ENCODE results near the gene PRM3. TPM values are rescaled to one million over a fixed set of nuclear protein-coding genes. Genes with fewer than 3 reads are reported as not detected.

PRM3 gene
- total RNA-seq, 1 donor from 2014 or later = not detected

DNA sequence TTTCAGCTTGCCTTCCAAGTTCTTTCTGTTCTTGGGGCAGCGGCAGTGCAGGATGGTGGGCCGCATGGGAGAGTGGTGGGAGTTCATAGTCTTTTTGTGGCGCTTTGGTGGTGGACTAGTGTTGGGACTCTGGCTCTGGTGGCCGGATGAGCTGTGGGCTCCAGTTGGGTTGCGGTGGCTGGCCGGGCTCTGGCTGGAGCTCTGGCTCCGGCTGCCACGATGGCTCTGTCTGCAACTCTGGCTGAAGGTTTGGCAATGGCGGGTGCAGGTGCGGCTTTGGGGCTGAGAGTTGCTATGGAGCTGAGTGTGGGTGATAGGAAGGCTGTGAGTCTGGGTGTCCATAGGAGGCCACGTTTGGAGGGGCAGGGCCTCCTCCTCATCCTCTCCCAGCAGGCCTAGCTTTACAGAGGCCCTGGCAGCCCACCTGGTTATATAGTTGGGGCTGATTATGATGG is 4.5 kb downstream of the PRM3 start, which contains the start of gene TNP2:
TSS of gene TNP2 (minus strand) at position 405 of the 455 bp plus-strand sequence. CDS start at position 342, 63 bp downstream.
- Mint-ChIP-seq H3K4me1 (ENCODE audit: unreplicated experiment) (no peaks in the 10 kb centered on the region), H3K9me3 (ENCODE audit: unreplicated experiment) (no peaks in the 10 kb centered on the region), H3K4me3 (ENCODE audit: unreplicated experiment) (no peak within 1 kb of the TSS), H3K27ac (ENCODE audit: unreplicated experiment) (no peak within 1 kb of the TSS), H3K36me3 (ENCODE audit: low read depth, unreplicated experiment) (no peaks in the 10 kb centered on the region), H3K27me3 (ENCODE audit: unreplicated experiment) (peaks cover 6% of the 10 kb centered on the region)
- TF ChIP-seq CTCF (IDR thresholded peaks at IDR 0.05; ENCODE audit: unreplicated experiment) = no peak
- DNase-seq (ENCODE audit: low spot score) = no peak

DNA sequence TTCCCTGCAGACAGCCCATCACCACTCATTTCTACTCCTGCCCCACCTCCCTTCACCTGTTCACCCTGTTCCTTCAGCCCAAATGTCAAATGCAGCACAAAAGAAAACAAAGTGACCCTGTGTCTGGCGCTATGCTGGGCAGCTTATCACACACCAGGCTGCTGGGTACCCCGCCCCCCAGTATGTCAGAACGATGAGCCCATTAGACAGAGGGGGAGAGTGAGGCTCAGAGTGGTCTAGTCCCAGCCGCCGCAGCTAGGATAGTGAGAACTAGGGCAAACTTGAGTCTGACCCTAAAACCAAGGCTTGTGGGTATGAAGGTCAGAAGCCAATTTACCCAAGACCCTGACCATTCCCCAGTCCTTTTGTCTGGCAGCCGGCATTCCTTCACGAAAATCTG is 8.3 kb downstream of the PRM3 start:
- no peak for TF ChIP-seq CTCF (IDR thresholded peaks at IDR 0.05; ENCODE audit: unreplicated experiment)
- Mint-ChIP-seq H3K36me3 (ENCODE audit: low read depth, unreplicated experiment) (no peaks in the 10 kb centered on the region), H3K9me3 (ENCODE audit: unreplicated experiment) (no peaks in the 10 kb centered on the region), H3K4me1 (ENCODE audit: unreplicated experiment) (no peaks in the 10 kb centered on the region), H3K4me3 (ENCODE audit: unreplicated experiment) (no peak overlapping the region), H3K27me3 (ENCODE audit: unreplicated experiment) (peaks cover 2% of the 10 kb centered on the region), H3K27ac (ENCODE audit: unreplicated experiment) (no peak overlapping the region)
- DNase-seq (ENCODE audit: low spot score) = no peak

DNA sequence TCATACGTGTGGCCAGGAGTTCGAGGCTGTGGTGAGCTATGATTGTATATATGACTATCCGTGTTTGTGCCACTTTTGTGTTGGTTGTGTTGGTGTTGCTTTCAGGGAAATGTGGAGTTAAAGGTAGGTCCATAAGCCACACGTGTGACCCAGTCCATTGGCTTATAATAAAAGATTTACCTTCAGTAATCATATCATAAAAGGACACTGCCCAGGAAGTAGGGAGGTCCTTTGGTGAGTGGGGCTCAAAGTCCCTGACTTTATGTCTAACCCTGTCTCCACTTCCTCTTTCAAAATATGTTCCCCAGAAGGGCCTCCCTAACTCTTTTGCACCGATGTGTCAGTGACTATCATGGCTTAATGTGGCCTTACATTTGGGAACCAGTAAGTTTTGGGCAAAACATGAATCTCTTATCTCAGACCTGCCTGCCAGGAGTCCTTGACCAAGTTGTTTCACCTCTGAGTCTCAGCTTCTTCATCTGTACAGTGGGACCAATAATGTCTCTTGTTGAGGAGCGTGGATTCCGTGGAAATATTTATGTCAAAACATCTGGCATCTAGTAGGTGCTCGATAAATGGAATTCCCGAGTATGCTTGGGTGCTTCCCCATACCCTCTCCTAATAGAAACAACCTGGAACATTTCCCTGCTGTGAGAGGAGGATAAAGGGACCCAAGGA is 9.1 kb downstream of the PRM3 start:
- H3K27me3 Mint-ChIP-seq (ENCODE audit: unreplicated experiment) = peaks cover 2% of the 10 kb centered on the region
- no peaks in the 10 kb centered on the region for H3K4me1 Mint-ChIP-seq (ENCODE audit: unreplicated experiment)
- H3K9me3 Mint-ChIP-seq (ENCODE audit: unreplicated experiment) = no peaks in the 10 kb centered on the region
- no peaks in the 10 kb centered on the region for H3K36me3 Mint-ChIP-seq (ENCODE audit: low read depth, unreplicated experiment)
- H3K4me3 Mint-ChIP-seq (ENCODE audit: unreplicated experiment) = no peak overlapping the region
- H3K27ac Mint-ChIP-seq (ENCODE audit: unreplicated experiment) = peak overlapping the region; percentile 0
- no peak for DNase-seq (ENCODE audit: low spot score)
- TF ChIP-seq CTCF (IDR thresholded peaks at IDR 0.05; ENCODE audit: unreplicated experiment) = no peak

GRCh38 chr16:11263737-11264136 is 9.7 kb downstream of the PRM3 start:
- Mint-ChIP-seq H3K27ac (ENCODE audit: unreplicated experiment) (peak overlapping the region; percentile 0), H3K4me1 (ENCODE audit: unreplicated experiment) (no peaks in the 10 kb centered on the region), H3K36me3 (ENCODE audit: low read depth, unreplicated experiment) (no peaks in the 10 kb centered on the region), H3K4me3 (ENCODE audit: unreplicated experiment) (no peak overlapping the region), H3K27me3 (ENCODE audit: unreplicated experiment) (peaks cover under 1% of the 10 kb centered on the region), H3K9me3 (ENCODE audit: unreplicated experiment) (no peaks in the 10 kb centered on the region)
- no peak for TF ChIP-seq CTCF (IDR thresholded peaks at IDR 0.05; ENCODE audit: unreplicated experiment)
- DNase-seq (ENCODE audit: low spot score) = no peak

DNA sequence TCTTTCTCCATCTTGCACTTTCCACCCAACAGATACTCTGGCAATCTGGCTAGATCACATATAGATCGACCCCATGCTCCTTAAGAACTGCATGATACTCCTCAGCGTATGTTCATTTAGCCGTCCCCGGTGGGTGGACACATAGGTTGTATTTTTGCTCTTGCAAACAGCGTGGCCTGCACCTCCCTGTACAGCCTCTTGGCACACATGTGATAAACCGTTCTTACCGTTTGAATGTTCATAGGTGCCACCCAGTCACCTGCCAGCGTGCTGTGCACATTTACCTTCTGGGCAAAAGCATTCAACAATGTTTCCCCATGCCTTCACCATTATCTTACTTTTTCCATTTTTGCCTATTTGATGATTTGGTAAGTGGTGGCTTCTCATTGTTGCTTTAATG is 10.5 kb downstream of the PRM3 start:
- Mint-ChIP-seq H3K27ac (ENCODE audit: unreplicated experiment) (no peak overlapping the region), H3K27me3 (ENCODE audit: unreplicated experiment) (no peaks in the 10 kb centered on the region), H3K36me3 (ENCODE audit: low read depth, unreplicated experiment) (no peaks in the 10 kb centered on the region), H3K4me1 (ENCODE audit: unreplicated experiment) (no peaks in the 10 kb centered on the region), H3K4me3 (ENCODE audit: unreplicated experiment) (no peak overlapping the region), H3K9me3 (ENCODE audit: unreplicated experiment) (no peaks in the 10 kb centered on the region)
- TF ChIP-seq CTCF (IDR thresholded peaks at IDR 0.05; ENCODE audit: unreplicated experiment) = no peak
- DNase-seq (ENCODE audit: low spot score) = no peak
